Stimulated activated CD8-positive, alpha-beta memory T cell treated with anti-CD3 and anti-CD28 coated beads, Interleukin-4, amount 100 ng/mL, for 48 hours (primary cell): ENCODE measurements around the gene P2RY8.
"Not testable (repeated sequence)": the region's sequence is repeated elsewhere in the genome, so short reads cannot be mapped to it uniquely, and the experiment has no call there.

Source experiments
- DNase-seq: peaks from one replicate; pipeline ENCODE4 v3.0.0-alpha.2; 2020

The P2RY8 gene

GRCh38 chrX:1537031-1537715, at the start of gene P2RY8:
Gene P2RY8 (minus strand): TSS chrX:1537185. CDS start chrX:1466558, 70,627 bp downstream.
- peak; percentile 85 for DNase-seq

- DNase-seq = peak; percentile 21
Measured at GRCh38 chrX:1584237-1585011, 47.4 kb upstream of the P2RY8 start.

- DNase-seq = peak; percentile 75
Measured at GRCh38 chrX:1582686-1583437, 45.9 kb upstream of the P2RY8 start.

- peak; percentile 94 for DNase-seq
Measured at GRCh38 chrX:1581132-1581531, 44.1 kb upstream of the P2RY8 start.

- peak; percentile 23 for DNase-seq
Measured at GRCh38 chrX:1578511-1579173, 41.7 kb upstream of the P2RY8 start.

- peak; percentile 3 for DNase-seq
Measured at GRCh38 chrX:1577845-1578244, 40.9 kb upstream of the P2RY8 start.

GRCh38 chrX:1576201-1576992, 39.4 kb upstream of the P2RY8 start:
- DNase-seq = peak; percentile 21

- peak; percentile 16 for DNase-seq
Measured at GRCh38 chrX:1574181-1574580, 37.2 kb upstream of the P2RY8 start.

GRCh38 chrX:1564750-1565683, 28.0 kb upstream of the P2RY8 start:
- DNase-seq = peak; percentile 23

GRCh38 chrX:1564077-1564476, 27.1 kb upstream of the P2RY8 start:
- peak; percentile 13 for DNase-seq

GRCh38 chrX:1561164-1561563, 24.2 kb upstream of the P2RY8 start:
- DNase-seq = no peak

- DNase-seq = peak; percentile 20
Measured at GRCh38 chrX:1558761-1559468, 21.9 kb upstream of the P2RY8 start.

- not testable (repeated sequence) for DNase-seq
Measured at GRCh38 chrX:1557442-1557841, 20.5 kb upstream of the P2RY8 start.

- peak; percentile 18 for DNase-seq
Measured at GRCh38 chrX:1555370-1555769, 18.4 kb upstream of the P2RY8 start.

GRCh38 chrX:1554469-1555210, 17.7 kb upstream of the P2RY8 start:
- DNase-seq = peak; percentile 43

GRCh38 chrX:1551959-1552546, 15.1 kb upstream of the P2RY8 start:
- DNase-seq = no peak

GRCh38 chrX:1546691-1547251, 9.8 kb upstream of the P2RY8 start:
- peak; percentile 21 for DNase-seq

GRCh38 chrX:1545776-1546408, 8.9 kb upstream of the P2RY8 start:
- DNase-seq = peak; percentile 24
